H1 (cell line): Measurements from ENCODE around the gene YTHDF2. TPM values are rescaled to one million over a fixed set of nuclear protein-coding genes. Genes with fewer than 3 reads are reported as not detected.

ENCODE experiments used
- ASH2L ChIP-seq: fragments of 200-600, 300-600 bp; sonication (generic); IDR thresholded peaks from one replicate; pipeline ENCODE4 v1.7.1; 2017; ENCODE audit warnings: low read length
- CBX5 ChIP-seq: fragments of 300-800, 300-1000 bp; sonication (generic); IDR thresholded peaks from 2 replicates; pipeline ENCODE4 v1.7.1; 2016; ENCODE audit warnings: antibody characterized with exemption, low read length, low read depth
- CHD2 ChIP-seq: IDR thresholded peaks from 2 replicates; pipeline ENCODE4 v1.6.1; 2012; ENCODE audit warnings: low read length, improper control_type of control experiment
- HDAC2 ChIP-seq, 2 experiments: fragments of 300-600 bp in 1 of 2; sonication (generic) in 1 of 2; IDR thresholded peaks; 2 replicates each; pipeline ENCODE4 v1.6.1; 2011 to 2012; ENCODE audit warnings: low read depth in 2 of 2, low read length in 2 of 2, mild to moderate bottlenecking in 2 of 2, moderate library complexity in 2 of 2, borderline replicate concordance in 1 of 2, inconsistent platforms in 1 of 2
- KDM1A ChIP-seq: fragments of 200-600, 300-600 bp; sonication (generic); IDR thresholded peaks from 2 replicates; pipeline ENCODE4 v1.7.1; 2016; ENCODE audit warnings: mild to moderate bottlenecking, low read length, borderline replicate concordance
- SRF ChIP-seq: IDR thresholded peaks from 2 replicates; pipeline ENCODE4 v1.6.1; 2011; ENCODE audit warnings: mild to moderate bottlenecking, low read depth, low read length, moderate library complexity
- SUZ12 ChIP-seq: fragments of 200-600 bp; sonication (generic); IDR thresholded peaks from 2 replicates; pipeline ENCODE4 v1.6.1; 2012; ENCODE audit warnings: mild to moderate bottlenecking, inconsistent platforms, low read length, moderate library complexity, mixed read lengths
- TCF12 ChIP-seq: IDR thresholded peaks from 2 replicates; pipeline ENCODE4 v1.6.1; 2011; ENCODE audit warnings: low read depth, mild to moderate bottlenecking, low read length
- polyA plus RNA-seq, 7 experiments: library from polyadenylated mRNA; depleted of rRNA in 3 of 7; stranded (reverse) in 5 of 7; unstranded in 2 of 7; fragments of >200 nt in 5 of 7; fragments of 200-250 nt in 2 of 7; gene quantifications; 1 replicate in 5 of 7; 2 replicates in 1 of 7; 4 replicates in 1 of 7; pipeline versions ENCODE4 v1.2.1 to v1.2.3, GENCODE V29; 2011 to 2013; ENCODE audit warnings: missing spikeins in 2 of 7, mixed read lengths in 2 of 7
- total RNA-seq: library from RNA; stranded (reverse); fragmentation: NEBNext Ultra II Directional; extraction: Animal tissue kit (Norgen Biotek cat#: 25700); gene quantifications from 2 replicates; pipeline ENCODE4 v1.2.1, GENCODE V29; 2021
- TF ChIP-seq, protein P1 (sequence below): fragments of 300-600 bp; sonication (generic); IDR thresholded peaks from 2 replicates; pipeline ENCODE4 v1.7.1; 2012; ENCODE audit warnings: low read length, moderate library complexity, mild to moderate bottlenecking, inconsistent platforms; ENCODE audit not compliant: insufficient replicate concordance

The YTHDF2 gene
- total and polyA plus RNA-seq, 2 of the 8 experiments (the other 6 are each of a cell fraction or from before 2014, with no cell fraction given): 128 to 164 TPM

DNA sequence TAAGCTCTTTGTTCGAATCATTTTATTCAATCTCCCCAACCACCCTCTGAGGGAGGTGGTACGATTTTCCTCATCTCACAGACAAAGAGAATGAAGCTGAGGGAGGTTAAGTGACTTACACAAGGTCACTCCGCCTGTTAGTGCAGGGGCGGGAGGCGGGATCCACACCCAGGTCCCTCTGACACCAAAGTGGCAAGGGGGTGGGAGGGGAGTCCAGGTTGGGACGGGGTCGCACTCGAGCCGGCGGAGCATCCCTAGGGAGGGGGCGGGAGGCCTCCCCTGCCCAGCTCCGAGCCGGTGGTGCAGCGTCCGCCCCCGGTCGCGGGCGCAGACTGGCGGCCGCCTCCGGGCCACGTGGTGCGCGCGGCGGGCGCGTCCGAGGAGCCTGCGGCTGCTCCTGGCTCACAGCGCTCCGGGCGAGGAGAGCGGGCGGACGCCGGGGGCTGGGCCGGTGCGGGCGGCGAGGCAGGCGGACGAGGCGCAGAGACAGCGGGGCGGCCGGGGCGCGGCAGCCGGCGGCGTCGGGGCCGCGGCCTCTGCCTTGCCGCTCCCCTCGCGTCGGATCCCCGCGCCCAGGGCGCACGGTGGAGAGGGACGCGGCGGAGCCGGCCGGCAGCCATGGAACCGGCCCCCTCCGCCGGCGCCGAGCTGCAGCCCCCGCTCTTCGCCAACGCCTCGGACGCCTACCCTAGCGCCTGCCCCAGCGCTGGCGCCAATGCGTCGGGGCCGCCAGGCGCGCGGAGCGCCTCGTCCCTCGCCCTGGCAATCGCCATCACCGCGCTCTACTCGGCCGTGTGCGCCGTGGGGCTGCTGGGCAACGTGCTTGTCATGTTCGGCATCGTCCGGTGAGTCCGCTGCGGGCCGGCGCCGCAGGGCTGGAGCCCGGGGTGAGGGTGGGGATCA is 75.3 kb downstream of the YTHDF2 start, which contains the start of gene OPRD1 (continued):
- TF ChIP-seq, protein P1, sequence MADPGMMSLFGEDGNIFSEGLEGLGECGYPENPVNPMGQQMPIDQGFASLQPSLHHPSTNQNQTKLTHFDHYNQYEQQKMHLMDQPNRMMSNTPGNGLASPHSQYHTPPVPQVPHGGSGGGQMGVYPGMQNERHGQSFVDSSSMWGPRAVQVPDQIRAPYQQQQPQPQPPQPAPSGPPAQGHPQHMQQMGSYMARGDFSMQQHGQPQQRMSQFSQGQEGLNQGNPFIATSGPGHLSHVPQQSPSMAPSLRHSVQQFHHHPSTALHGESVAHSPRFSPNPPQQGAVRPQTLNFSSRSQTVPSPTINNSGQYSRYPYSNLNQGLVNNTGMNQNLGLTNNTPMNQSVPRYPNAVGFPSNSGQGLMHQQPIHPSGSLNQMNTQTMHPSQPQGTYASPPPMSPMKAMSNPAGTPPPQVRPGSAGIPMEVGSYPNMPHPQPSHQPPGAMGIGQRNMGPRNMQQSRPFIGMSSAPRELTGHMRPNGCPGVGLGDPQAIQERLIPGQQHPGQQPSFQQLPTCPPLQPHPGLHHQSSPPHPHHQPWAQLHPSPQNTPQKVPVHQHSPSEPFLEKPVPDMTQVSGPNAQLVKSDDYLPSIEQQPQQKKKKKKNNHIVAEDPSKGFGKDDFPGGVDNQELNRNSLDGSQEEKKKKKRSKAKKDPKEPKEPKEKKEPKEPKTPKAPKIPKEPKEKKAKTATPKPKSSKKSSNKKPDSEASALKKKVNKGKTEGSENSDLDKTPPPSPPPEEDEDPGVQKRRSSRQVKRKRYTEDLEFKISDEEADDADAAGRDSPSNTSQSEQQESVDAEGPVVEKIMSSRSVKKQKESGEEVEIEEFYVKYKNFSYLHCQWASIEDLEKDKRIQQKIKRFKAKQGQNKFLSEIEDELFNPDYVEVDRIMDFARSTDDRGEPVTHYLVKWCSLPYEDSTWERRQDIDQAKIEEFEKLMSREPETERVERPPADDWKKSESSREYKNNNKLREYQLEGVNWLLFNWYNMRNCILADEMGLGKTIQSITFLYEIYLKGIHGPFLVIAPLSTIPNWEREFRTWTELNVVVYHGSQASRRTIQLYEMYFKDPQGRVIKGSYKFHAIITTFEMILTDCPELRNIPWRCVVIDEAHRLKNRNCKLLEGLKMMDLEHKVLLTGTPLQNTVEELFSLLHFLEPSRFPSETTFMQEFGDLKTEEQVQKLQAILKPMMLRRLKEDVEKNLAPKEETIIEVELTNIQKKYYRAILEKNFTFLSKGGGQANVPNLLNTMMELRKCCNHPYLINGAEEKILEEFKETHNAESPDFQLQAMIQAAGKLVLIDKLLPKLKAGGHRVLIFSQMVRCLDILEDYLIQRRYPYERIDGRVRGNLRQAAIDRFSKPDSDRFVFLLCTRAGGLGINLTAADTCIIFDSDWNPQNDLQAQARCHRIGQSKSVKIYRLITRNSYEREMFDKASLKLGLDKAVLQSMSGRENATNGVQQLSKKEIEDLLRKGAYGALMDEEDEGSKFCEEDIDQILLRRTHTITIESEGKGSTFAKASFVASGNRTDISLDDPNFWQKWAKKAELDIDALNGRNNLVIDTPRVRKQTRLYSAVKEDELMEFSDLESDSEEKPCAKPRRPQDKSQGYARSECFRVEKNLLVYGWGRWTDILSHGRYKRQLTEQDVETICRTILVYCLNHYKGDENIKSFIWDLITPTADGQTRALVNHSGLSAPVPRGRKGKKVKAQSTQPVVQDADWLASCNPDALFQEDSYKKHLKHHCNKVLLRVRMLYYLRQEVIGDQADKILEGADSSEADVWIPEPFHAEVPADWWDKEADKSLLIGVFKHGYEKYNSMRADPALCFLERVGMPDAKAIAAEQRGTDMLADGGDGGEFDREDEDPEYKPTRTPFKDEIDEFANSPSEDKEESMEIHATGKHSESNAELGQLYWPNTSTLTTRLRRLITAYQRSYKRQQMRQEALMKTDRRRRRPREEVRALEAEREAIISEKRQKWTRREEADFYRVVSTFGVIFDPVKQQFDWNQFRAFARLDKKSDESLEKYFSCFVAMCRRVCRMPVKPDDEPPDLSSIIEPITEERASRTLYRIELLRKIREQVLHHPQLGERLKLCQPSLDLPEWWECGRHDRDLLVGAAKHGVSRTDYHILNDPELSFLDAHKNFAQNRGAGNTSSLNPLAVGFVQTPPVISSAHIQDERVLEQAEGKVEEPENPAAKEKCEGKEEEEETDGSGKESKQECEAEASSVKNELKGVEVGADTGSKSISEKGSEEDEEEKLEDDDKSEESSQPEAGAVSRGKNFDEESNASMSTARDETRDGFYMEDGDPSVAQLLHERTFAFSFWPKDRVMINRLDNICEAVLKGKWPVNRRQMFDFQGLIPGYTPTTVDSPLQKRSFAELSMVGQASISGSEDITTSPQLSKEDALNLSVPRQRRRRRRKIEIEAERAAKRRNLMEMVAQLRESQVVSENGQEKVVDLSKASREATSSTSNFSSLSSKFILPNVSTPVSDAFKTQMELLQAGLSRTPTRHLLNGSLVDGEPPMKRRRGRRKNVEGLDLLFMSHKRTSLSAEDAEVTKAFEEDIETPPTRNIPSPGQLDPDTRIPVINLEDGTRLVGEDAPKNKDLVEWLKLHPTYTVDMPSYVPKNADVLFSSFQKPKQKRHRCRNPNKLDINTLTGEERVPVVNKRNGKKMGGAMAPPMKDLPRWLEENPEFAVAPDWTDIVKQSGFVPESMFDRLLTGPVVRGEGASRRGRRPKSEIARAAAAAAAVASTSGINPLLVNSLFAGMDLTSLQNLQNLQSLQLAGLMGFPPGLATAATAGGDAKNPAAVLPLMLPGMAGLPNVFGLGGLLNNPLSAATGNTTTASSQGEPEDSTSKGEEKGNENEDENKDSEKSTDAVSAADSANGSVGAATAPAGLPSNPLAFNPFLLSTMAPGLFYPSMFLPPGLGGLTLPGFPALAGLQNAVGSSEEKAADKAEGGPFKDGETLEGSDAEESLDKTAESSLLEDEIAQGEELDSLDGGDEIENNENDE: no peak
- TF ChIP-seq HDAC2 (IDR thresholded peaks at IDR 0.05; ENCODE audit: borderline replicate concordance in 1 of 2, low read depth in 2 of 2, low read length in 2 of 2) (no peak), CHD2 (no peak), CBX5 (no peak), ASH2L (peak; percentile 50), SUZ12 (peak; percentile 72), KDM1A (peak; percentile 97), TCF12 (no peak), SRF (no peak)
